Forelimb muscle (tissue), 1 donor: ENCODE measurements around the gene SLCO3A1. TPM values are rescaled to one million over a fixed set of nuclear protein-coding genes. Genes with fewer than 3 reads are reported as not detected.

Source experiments
- DNase-seq: peaks from one replicate; pipeline ENCODE4 v3.0.0-alpha.2; 2013; ENCODE audit warnings: low read depth
- polyA plus RNA-seq: library from polyadenylated mRNA; unstranded; fragments of 120-200 nt; gene quantifications from one replicate; pipeline ENCODE4 v1.2.1, GENCODE V29; 2013; ENCODE audit not compliant: insufficient read length

The SLCO3A1 gene
- polyA plus RNA-seq, 1 donor: 4.0 TPM

- no peak for DNase-seq
These were observed 306.7 kb downstream of the SLCO3A1 start for GRCh38 chr15:92159906-92160841.

- DNase-seq: no peak
These were observed 307.6 kb downstream of the SLCO3A1 start for GRCh38 chr15:92161039-92161670.

- DNase-seq: no peak
These were observed 309.1 kb downstream of the SLCO3A1 start for GRCh38 chr15:92162657-92163056.

- no peak for DNase-seq
These were observed 310.1 kb downstream of the SLCO3A1 start for GRCh38 chr15:92163641-92164040.

- no peak for DNase-seq
These were observed 311.0 kb downstream of the SLCO3A1 start for GRCh38 chr15:92164327-92165000.

- no peak for DNase-seq
These were observed 311.5 kb downstream of the SLCO3A1 start for GRCh38 chr15:92165001-92165346.

GRCh38 chr15:92166029-92166428, 312.5 kb downstream of the SLCO3A1 start:
- no peak for DNase-seq

GRCh38 chr15:92166751-92167405, 313.4 kb downstream of the SLCO3A1 start:
- no peak for DNase-seq

- DNase-seq: no peak
These were observed 313.9 kb downstream of the SLCO3A1 start for GRCh38 chr15:92167451-92167850.

- DNase-seq: no peak
These were observed 314.7 kb downstream of the SLCO3A1 start for GRCh38 chr15:92168066-92168683.

GRCh38 chr15:92170897-92171296, 317.4 kb downstream of the SLCO3A1 start:
- DNase-seq: no peak

GRCh38 chr15:92178911-92179310, 325.4 kb downstream of the SLCO3A1 start:
- no peak for DNase-seq

- no peak for DNase-seq
These were observed 330.6 kb downstream of the SLCO3A1 start for GRCh38 chr15:92184142-92184541.

- no peak for DNase-seq
These were observed 331.2 kb downstream of the SLCO3A1 start for GRCh38 chr15:92184679-92185230.

GRCh38 chr15:92187975-92188374, 334.5 kb downstream of the SLCO3A1 start:
- DNase-seq: no peak

GRCh38 chr15:92189166-92189565, 335.7 kb downstream of the SLCO3A1 start:
- DNase-seq: no peak

GRCh38 chr15:92195241-92195640, 341.7 kb downstream of the SLCO3A1 start:
- DNase-seq: no peak

- no peak for DNase-seq
These were observed 342.8 kb downstream of the SLCO3A1 start for GRCh38 chr15:92196342-92196741.

GRCh38 chr15:92197746-92198145, 344.2 kb downstream of the SLCO3A1 start:
- no peak for DNase-seq

GRCh38 chr15:92200891-92201290, 347.4 kb downstream of the SLCO3A1 start:
- DNase-seq: no peak

- no peak for DNase-seq
These were observed 351.8 kb downstream of the SLCO3A1 start for GRCh38 chr15:92205255-92205739.
